SK-N-MC (cell line): ENCODE results near the gene CLN3.
"Not testable (repeated sequence)": the region's sequence is repeated elsewhere in the genome, so short reads cannot be mapped to it uniquely, and the experiment has no call there.

ENCODE experiments used
- EZH2 ChIP-seq: fragments of 200-600 bp; sonication (generic); IDR thresholded peaks from one replicate; pipeline ENCODE4 v1.6.1; 2017; ENCODE audit warnings: antibody characterized with exemption
- FOXP2 ChIP-seq: optimal IDR thresholded peaks from 2 replicates; pipeline ENCODE3; 2011; ENCODE audit warnings: mild to moderate bottlenecking, moderate library complexity; ENCODE audit not compliant: insufficient read depth; ENCODE audit errors: extremely low read length, control extremely low read depth
- POLR2AphosphoS5 ChIP-seq: IDR thresholded peaks from 2 replicates; pipeline ENCODE4 v1.6.1; 2012; ENCODE audit warnings: mild to moderate bottlenecking, low read depth, low read length, borderline replicate concordance

DNA sequence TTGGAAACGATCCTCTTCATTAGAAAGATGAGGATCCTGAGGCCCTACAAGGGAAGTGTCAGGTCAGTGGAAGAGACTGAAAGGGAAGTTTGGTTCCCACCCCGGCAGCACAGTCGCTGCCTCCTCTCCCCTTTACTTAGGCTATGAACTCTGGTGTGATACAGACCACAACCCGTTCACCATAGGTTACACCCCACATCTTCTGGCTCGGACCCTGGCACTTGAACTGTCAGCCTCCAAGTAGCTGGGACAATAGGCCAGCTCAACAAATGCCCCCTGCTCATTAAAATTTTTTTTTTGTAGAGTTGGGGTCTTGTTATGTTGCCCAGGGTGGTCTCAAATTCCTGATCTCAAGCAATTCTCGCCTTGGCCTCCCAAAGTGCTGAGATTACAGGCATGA lies 47.9 kb downstream of the CLN3 start:
- TF ChIP-seq POLR2AphosphoS5, EZH2, FOXP2: not testable (repeated sequence)
